ENCODE data around the gene CYB5R2. TPM values are rescaled to one million over a fixed set of nuclear protein-coding genes. Genes with fewer than 3 reads are reported as not detected.
A peak's percentile ranks its signal among the peaks of the same experiment; 100 is the strongest.

Gene CYB5R2
- total RNA-seq (2012; rRNA removed), result 9.1 and 9.8 TPM in 2 replicates

DNA sequence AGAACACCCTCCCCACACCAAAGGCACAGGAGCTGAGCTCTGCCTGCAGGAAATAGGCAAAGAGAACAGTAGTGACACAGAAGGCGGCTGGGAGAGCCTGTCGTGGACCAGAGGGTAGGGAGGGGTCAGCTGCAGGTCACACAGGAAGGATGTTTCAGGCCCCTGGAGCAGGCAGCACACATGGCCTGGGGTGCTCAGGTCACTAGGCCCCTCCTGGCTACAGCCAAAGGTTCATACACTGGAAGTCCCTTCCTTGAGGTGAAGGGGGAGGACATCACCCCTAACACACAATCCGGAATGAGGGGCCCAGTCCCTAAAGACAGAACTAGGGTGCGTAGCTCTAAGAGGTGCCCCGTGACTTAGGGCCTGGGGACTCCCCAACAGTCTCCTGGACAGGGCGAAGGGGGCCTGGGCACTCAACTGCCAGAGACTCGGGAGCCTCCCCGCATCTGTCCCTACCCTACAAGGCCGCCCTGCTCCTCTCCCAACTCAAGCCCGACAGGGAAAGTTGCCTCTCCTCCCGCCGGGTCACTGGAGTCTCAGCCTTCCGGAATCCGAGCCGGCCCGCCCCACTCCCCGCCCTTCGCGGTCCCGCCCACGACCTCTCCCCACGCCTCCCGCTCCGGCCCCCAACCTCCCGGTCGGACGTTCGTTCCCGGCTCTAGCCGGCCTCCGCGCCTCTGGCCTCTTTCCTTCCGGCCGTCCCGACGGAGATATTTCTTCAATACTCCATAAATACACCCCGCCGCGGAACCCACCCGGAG is at the start of gene CYB5R2:
Gene CYB5R2, minus strand, starts transcription at position 541 of the 764 bp plus-strand sequence. CDS start 675 bp downstream, outside the sequence.
- Histone ChIP-seq H3K27me3 (ENCODE audit: control insufficient read depth, insufficient read depth, low read length) (peaks cover 46% of the 10 kb centered on the region), H3K4me2 (ENCODE audit: low read length) (peak within 1 kb of the TSS; percentile 80), H3K9me3 (replicated peaks; ENCODE audit: low read length) (no peaks in the 10 kb centered on the region), H3K4me3 (ENCODE audit: low read length) (peak within 1 kb of the TSS; percentile 64), H3K9ac (ENCODE audit: low read depth, low read length) (peak within 1 kb of the TSS; percentile 48), H3K4me1 (ENCODE audit: control insufficient read depth, insufficient read depth, low read length) (peaks cover 6% of the 10 kb centered on the region), H3K36me3 (ENCODE audit: insufficient read depth, low read length) (no peaks in the 10 kb centered on the region)

DNA sequence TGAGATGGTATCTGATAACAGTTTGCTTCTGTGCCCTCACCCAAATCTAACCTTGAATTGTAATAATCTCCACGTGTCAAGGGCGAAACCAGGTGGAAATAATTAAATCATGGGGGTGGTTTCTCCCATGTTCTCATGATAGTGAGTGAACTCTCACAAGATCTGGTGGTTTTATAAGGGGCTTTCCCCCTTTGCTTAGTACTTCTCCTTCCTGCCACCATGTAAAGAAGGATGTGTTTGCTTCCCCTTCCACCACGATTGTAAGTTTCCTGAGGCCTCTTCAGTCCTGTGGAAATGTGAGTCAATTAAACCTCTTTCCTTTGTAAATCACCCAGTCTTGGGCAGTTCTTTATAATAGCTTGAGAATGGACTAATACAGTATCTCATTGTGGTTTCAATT is 41.5 kb upstream of the CYB5R2 start:
- Histone ChIP-seq H3K9me3 (replicated peaks; ENCODE audit: low read length) (no peaks in the 10 kb centered on the region), H3K36me3 (ENCODE audit: insufficient read depth, low read length) (no peaks in the 10 kb centered on the region), H3K4me2 (ENCODE audit: low read length) (no peak overlapping the region), H3K27me3 (ENCODE audit: control insufficient read depth, insufficient read depth, low read length) (peaks cover 2% of the 10 kb centered on the region), H3K4me3 (ENCODE audit: low read length) (no peak overlapping the region), H3K9ac (ENCODE audit: low read depth, low read length) (no peak overlapping the region), H3K4me1 (ENCODE audit: control insufficient read depth, insufficient read depth, low read length) (no peaks in the 10 kb centered on the region)

DNA sequence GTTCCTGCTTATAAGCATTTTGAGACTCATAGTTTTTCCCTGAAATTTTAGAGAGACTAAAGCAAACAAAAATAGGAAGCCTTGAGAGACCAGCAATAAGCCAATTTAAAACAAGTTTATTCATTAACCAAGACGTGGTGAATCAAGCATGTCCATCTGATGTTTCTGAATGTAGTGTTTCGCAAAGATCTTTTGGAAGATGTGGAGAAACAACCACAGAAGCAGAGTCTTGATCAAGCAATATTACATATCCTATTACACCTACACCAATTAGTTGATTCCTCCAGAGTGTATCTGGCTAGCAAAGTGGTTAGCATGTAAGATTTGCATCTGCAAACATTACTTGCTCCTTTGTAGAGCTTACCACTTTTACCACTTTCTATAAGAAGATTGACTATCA is 33.1 kb upstream of the CYB5R2 start, which contains the start of gene OVCH2:
Gene OVCH2, minus strand, starts transcription at position 101 of the 400 bp plus-strand sequence. Its CDS starts 83 bp downstream, at position 18.
- H3K9ac ChIP-seq (ENCODE audit: low read depth, low read length), result no peak within 1 kb of the TSS
- H3K27me3 ChIP-seq (ENCODE audit: control insufficient read depth, insufficient read depth, low read length), result peaks cover 18% of the 10 kb centered on the region
- H3K4me1 ChIP-seq (ENCODE audit: control insufficient read depth, insufficient read depth, low read length), result no peaks in the 10 kb centered on the region
- H3K9me3 ChIP-seq (replicated peaks; ENCODE audit: low read length), result no peaks in the 10 kb centered on the region
- no peak within 1 kb of the TSS for H3K4me2 ChIP-seq (ENCODE audit: low read length)
- H3K36me3 ChIP-seq (ENCODE audit: insufficient read depth, low read length), result no peaks in the 10 kb centered on the region
- no peak within 1 kb of the TSS for H3K4me3 ChIP-seq (ENCODE audit: low read length)

DNA sequence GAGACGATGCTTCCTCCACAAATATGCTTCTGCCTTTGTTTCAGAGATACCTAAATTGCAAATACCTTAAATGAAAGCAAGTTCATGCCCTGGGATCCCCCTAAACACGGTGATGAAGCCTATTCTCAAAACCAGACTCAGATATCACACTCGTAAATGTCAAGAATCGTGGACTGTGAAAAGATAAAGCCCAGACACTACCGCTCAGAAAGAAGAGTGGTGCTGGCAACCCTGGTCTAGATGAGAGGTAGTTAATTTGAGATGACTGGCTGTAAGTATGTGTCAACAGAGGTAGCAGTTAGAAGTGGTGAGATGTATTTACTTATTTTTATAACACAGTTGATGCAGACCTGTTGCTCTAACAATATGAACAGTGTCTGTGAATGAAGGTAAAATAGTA is 30.4 kb upstream of the CYB5R2 start:
- Histone ChIP-seq H3K36me3 (ENCODE audit: insufficient read depth, low read length) (no peaks in the 10 kb centered on the region), H3K9ac (ENCODE audit: low read depth, low read length) (no peak overlapping the region), H3K27me3 (ENCODE audit: control insufficient read depth, insufficient read depth, low read length) (peaks cover 14% of the 10 kb centered on the region), H3K4me3 (ENCODE audit: low read length) (no peak overlapping the region), H3K4me2 (ENCODE audit: low read length) (no peak overlapping the region), H3K9me3 (replicated peaks; ENCODE audit: low read length) (no peaks in the 10 kb centered on the region), H3K4me1 (ENCODE audit: control insufficient read depth, insufficient read depth, low read length) (no peaks in the 10 kb centered on the region)

DNA sequence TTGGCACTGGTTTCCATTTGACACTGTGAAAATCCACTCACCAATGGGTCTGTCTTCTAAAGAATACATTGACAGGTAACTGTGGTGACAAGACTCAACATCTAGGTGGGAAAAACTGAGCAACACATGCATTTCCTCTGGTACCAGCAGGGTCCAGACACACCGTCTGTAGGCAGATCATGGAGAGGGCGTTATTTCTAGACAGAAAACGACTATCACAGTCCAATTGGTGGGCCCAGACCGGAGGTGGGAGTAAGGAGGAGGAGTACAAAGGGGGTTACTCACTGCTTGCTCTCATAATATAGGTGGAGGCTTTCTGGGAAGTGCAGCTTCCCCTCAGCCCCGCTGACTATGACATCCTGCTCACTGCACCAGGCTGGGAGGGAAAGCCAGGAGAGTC is 23.1 kb upstream of the CYB5R2 start:
- no peak overlapping the region for H3K4me2 ChIP-seq (ENCODE audit: low read length)
- H3K27me3 ChIP-seq (ENCODE audit: control insufficient read depth, insufficient read depth, low read length), result peaks cover 31% of the 10 kb centered on the region
- H3K4me1 ChIP-seq (ENCODE audit: control insufficient read depth, insufficient read depth, low read length), result no peaks in the 10 kb centered on the region
- H3K9ac ChIP-seq (ENCODE audit: low read depth, low read length), result no peak overlapping the region
- H3K9me3 ChIP-seq (replicated peaks; ENCODE audit: low read length), result no peaks in the 10 kb centered on the region
- H3K4me3 ChIP-seq (ENCODE audit: low read length), result no peak overlapping the region
- no peaks in the 10 kb centered on the region for H3K36me3 ChIP-seq (ENCODE audit: insufficient read depth, low read length)

DNA sequence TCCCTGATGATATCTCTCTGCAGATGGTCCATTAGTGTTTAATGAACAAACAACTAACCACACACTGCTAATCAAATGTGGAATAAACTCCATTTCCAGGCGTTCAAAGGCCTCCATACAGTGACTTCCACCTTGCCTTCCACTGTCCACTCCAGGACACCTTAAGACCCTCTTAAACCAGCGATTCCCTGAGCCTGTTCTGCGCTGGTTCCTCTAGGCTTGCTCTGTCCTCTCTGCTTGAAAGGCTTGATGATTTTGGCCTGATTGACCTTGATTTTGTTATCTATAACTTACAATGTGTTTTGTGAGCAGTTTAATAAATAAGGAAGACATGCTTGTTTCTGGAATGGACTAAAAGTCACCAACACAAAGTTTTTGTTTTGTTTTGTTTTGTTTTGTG is 20.9 kb upstream of the CYB5R2 start:
- Histone ChIP-seq H3K27me3 (ENCODE audit: control insufficient read depth, insufficient read depth, low read length) (peaks cover 45% of the 10 kb centered on the region), H3K4me1 (ENCODE audit: control insufficient read depth, insufficient read depth, low read length) (no peaks in the 10 kb centered on the region), H3K4me2 (ENCODE audit: low read length) (peak overlapping the region; percentile 45), H3K9me3 (replicated peaks; ENCODE audit: low read length) (no peaks in the 10 kb centered on the region), H3K36me3 (ENCODE audit: insufficient read depth, low read length) (no peaks in the 10 kb centered on the region), H3K9ac (ENCODE audit: low read depth, low read length) (no peak overlapping the region), H3K4me3 (ENCODE audit: low read length) (peak overlapping the region; percentile 32)

DNA sequence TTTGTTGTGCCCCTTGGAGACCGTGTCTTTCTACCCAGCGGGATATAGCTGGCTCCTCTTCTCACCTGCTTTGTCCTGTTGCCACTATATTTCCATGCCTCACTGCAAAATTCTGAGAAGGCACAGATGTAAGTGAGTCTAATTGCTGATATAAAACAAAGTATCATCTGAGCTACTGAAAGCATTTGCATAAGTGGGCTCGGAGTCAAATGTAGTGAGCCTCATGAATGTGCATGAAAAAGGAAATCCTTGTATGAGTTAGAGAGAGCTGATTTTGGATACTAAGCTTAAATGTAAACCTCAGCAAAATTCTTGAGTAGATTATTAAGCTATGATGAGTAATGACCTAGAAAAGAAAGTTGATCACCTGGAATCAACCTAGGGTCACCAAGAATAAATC is 19.1 kb upstream of the CYB5R2 start:
- H3K4me3 ChIP-seq (ENCODE audit: low read length), result no peak overlapping the region
- H3K4me1 ChIP-seq (ENCODE audit: control insufficient read depth, insufficient read depth, low read length), result no peaks in the 10 kb centered on the region
- H3K9me3 ChIP-seq (replicated peaks; ENCODE audit: low read length), result no peaks in the 10 kb centered on the region
- no peaks in the 10 kb centered on the region for H3K36me3 ChIP-seq (ENCODE audit: insufficient read depth, low read length)
- H3K27me3 ChIP-seq (ENCODE audit: control insufficient read depth, insufficient read depth, low read length), result peaks cover 49% of the 10 kb centered on the region
- H3K4me2 ChIP-seq (ENCODE audit: low read length), result no peak overlapping the region
- no peak overlapping the region for H3K9ac ChIP-seq (ENCODE audit: low read depth, low read length)

DNA sequence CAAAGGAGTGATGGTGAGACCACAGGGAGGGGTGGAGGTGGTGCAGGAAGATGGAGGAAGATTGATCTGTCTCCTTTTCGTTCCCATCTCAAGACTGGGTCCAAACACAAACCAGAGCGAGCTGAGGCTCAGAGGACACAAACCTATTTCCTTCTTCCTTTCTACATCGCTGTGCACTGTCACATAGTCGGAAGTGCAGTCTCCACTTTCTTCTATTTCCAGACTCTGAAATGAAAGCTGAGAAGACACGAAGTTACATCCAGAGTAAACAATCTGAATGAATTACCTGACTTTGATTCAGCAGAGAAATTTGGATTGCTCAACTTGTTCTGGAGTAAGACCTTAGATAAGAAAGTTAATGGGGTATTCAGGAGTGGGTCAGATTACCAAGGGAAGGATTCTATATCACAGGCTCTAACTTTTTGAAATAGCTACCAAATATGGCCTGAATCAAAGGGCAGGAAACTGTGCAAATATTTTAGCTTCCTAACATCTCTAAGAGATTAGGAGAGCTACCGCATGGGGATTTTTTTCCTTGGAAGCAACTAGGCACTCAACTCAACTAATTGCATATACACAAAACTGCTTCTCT is 18.6 kb upstream of the CYB5R2 start:
- Histone ChIP-seq H3K4me3 (ENCODE audit: low read length) (no peak overlapping the region), H3K36me3 (ENCODE audit: insufficient read depth, low read length) (no peaks in the 10 kb centered on the region), H3K4me1 (ENCODE audit: control insufficient read depth, insufficient read depth, low read length) (no peaks in the 10 kb centered on the region), H3K27me3 (ENCODE audit: control insufficient read depth, insufficient read depth, low read length) (peaks cover 50% of the 10 kb centered on the region), H3K9ac (ENCODE audit: low read depth, low read length) (no peak overlapping the region), H3K9me3 (replicated peaks; ENCODE audit: low read length) (no peaks in the 10 kb centered on the region), H3K4me2 (ENCODE audit: low read length) (no peak overlapping the region)

DNA sequence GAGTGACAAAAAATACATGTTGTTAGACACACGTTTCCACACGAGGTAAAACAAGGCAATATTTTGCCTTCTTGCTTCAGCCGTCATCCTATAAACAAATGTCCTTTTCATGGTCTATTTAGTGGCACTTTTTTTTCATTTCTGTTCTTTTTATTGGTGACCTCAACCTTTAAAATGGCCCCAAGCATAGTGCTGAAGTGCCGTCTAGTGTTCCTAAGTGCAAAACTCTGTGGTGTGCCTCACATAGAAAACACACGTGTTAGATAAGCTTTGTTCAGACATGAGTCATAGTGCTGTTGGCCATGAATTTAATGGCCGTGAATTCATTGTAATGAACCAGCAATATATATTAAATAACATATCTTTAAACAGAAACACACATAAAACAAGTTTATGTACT is 17.3 kb upstream of the CYB5R2 start:
- Histone ChIP-seq H3K4me1 (ENCODE audit: control insufficient read depth, insufficient read depth, low read length) (no peaks in the 10 kb centered on the region), H3K9ac (ENCODE audit: low read depth, low read length) (no peak overlapping the region), H3K4me2 (ENCODE audit: low read length) (no peak overlapping the region), H3K4me3 (ENCODE audit: low read length) (no peak overlapping the region), H3K36me3 (ENCODE audit: insufficient read depth, low read length) (no peaks in the 10 kb centered on the region), H3K9me3 (replicated peaks; ENCODE audit: low read length) (no peaks in the 10 kb centered on the region), H3K27me3 (ENCODE audit: control insufficient read depth, insufficient read depth, low read length) (peaks cover 55% of the 10 kb centered on the region)

DNA sequence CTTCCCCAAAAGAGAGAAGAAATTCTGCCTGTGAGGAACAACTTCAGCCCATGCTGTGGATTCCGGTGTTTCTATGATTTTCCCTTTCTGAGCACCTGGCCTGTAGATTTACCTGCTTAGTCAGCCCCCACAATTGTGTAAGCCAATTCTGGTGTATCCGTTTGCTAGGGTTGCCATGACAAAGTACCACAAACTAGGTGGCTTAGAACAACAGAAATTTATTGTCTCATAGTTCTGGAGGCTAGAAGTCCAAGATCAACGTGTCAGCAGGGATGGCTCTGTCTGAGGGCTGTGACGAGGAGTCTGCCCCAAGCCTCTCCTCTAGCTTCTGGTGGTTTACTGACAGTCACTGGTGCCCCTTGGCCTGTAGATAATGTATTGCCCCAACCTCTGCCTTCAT is 15.9 kb upstream of the CYB5R2 start:
- peaks cover 62% of the 10 kb centered on the region for H3K27me3 ChIP-seq (ENCODE audit: control insufficient read depth, insufficient read depth, low read length)
- no peaks in the 10 kb centered on the region for H3K9me3 ChIP-seq (replicated peaks; ENCODE audit: low read length)
- no peak overlapping the region for H3K9ac ChIP-seq (ENCODE audit: low read depth, low read length)
- no peaks in the 10 kb centered on the region for H3K36me3 ChIP-seq (ENCODE audit: insufficient read depth, low read length)
- H3K4me3 ChIP-seq (ENCODE audit: low read length), result no peak overlapping the region
- no peaks in the 10 kb centered on the region for H3K4me1 ChIP-seq (ENCODE audit: control insufficient read depth, insufficient read depth, low read length)
- H3K4me2 ChIP-seq (ENCODE audit: low read length), result no peak overlapping the region

DNA sequence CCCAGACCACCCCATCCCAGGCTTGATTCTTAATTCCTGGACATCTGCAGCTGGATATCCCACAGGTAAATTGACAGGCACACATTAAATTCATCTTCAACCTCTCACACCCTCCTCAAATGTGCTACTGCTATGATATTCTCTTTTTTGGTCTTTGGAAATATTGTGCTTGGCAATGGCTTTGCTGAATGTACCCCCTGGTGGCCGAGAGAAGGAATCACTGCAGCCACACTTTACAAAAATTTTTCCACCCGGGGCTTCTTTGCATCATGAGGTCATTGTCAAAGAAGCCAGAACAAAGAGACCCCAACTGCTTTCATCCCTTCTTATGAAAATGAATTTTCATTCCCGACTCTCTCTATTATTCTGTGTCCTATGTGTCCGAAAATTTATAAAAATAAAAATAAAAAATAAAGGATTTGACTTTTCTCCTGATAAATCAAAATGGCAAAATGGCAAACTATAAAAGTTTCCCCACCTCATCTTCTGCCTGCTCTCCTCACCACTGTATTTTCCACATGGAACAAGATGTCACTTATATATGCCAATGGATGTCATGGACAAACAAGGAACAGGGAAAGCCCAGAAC is 15.0 kb upstream of the CYB5R2 start:
- Histone ChIP-seq H3K36me3 (ENCODE audit: insufficient read depth, low read length) (no peaks in the 10 kb centered on the region), H3K4me2 (ENCODE audit: low read length) (no peak overlapping the region), H3K9me3 (replicated peaks; ENCODE audit: low read length) (no peaks in the 10 kb centered on the region), H3K4me3 (ENCODE audit: low read length) (no peak overlapping the region), H3K9ac (ENCODE audit: low read depth, low read length) (no peak overlapping the region), H3K4me1 (ENCODE audit: control insufficient read depth, insufficient read depth, low read length) (no peaks in the 10 kb centered on the region), H3K27me3 (ENCODE audit: control insufficient read depth, insufficient read depth, low read length) (peaks cover 60% of the 10 kb centered on the region)
